Peyer's patch (tissue), 4 donors: Measurements from ENCODE around the gene CLASP1. TPM values are rescaled to one million over a fixed set of nuclear protein-coding genes. Genes with fewer than 3 reads are reported as not detected.
"Not testable (repeated sequence)": the region's sequence is repeated elsewhere in the genome, so short reads cannot be mapped to it uniquely, and the experiment has no call there.

Experiments used
- DNase-seq, 3 donors: peaks; one replicate each; pipeline ENCODE4 v3.0.0-alpha.2; 2017 to 2019
- H3K27ac ChIP-seq, 4 donors: fragments of 200-600 bp; sonication (generic); one replicate each; pipeline ENCODE4 v1.5.1; 2016 to 2019
- H3K27me3 ChIP-seq, 2 donors: fragments of 200-600 bp; sonication (generic); one replicate each; pipeline ENCODE4 v1.5.1; 2019
- H3K36me3 ChIP-seq, 3 donors: fragments of 200-600 bp; sonication (generic); one replicate each; pipeline ENCODE4 v1.5.1; 2016 to 2019
- H3K4me1 ChIP-seq, 4 donors: fragments of 200-600 bp; sonication (generic); one replicate each; pipeline ENCODE4 v1.5.1; 2016 to 2019
- H3K4me3 ChIP-seq, 4 donors: fragments of 200-600 bp; sonication (generic); 1 replicate in 3 of 4; 2 replicates in 1 of 4; pipeline ENCODE4 v1.5.1; 2016 to 2019; ENCODE audit warnings: mild to moderate bottlenecking in 1 of 4
- H3K9me3 ChIP-seq, 4 donors: fragments of 200-600 bp; sonication (generic); one replicate each; pipeline ENCODE4 v1.5.1; 2016 to 2019; ENCODE audit warnings: mild to moderate bottlenecking in 1 of 4
- POLR2A ChIP-seq, 2 donors: fragments of 450-650 bp; IDR thresholded peaks; one replicate each; pipeline ENCODE4 v1.5.1; 2017; ENCODE audit warnings: antibody characterized with exemption in 2 of 2, mild to moderate bottlenecking in 2 of 2, moderate library complexity in 2 of 2
- total RNA-seq, 4 donors: library from RNA; depleted of rRNA; stranded (reverse); fragments of >200 nt; gene quantifications; one replicate each; pipeline ENCODE4 v1.1.0, GENCODE V29; 2016
- TF ChIP-seq, protein P1 (sequence below), 6 experiments: fragments of 450-650 bp in 4 of 6; fragments of 200-600 bp in 2 of 6; sonication (generic) in 1 of 6; IDR thresholded peaks; one replicate each; pipeline ENCODE4 v1.5.1; 2017 to 2019; ENCODE audit warnings: antibody characterized with exemption in 6 of 6, mild to moderate bottlenecking in 3 of 6, moderate library complexity in 1 of 6

The CLASP1 gene
- total RNA-seq, 4 donors from 2014 or later = 30.5 to 130 (median 73.7) TPM

- Histone ChIP-seq H3K36me3 (no peaks in the 10 kb centered on the region), H3K4me3 (no peak overlapping the region), H3K27ac (no peak overlapping the region), H3K27me3 (no peaks in the 10 kb centered on the region), H3K9me3 (peaks cover 0 to 19% (median 9%) of the 10 kb centered on the region in 4 donors), H3K4me1 (no peaks in the 10 kb centered on the region)
- no peak for DNase-seq
- TF ChIP-seq, protein P1, sequence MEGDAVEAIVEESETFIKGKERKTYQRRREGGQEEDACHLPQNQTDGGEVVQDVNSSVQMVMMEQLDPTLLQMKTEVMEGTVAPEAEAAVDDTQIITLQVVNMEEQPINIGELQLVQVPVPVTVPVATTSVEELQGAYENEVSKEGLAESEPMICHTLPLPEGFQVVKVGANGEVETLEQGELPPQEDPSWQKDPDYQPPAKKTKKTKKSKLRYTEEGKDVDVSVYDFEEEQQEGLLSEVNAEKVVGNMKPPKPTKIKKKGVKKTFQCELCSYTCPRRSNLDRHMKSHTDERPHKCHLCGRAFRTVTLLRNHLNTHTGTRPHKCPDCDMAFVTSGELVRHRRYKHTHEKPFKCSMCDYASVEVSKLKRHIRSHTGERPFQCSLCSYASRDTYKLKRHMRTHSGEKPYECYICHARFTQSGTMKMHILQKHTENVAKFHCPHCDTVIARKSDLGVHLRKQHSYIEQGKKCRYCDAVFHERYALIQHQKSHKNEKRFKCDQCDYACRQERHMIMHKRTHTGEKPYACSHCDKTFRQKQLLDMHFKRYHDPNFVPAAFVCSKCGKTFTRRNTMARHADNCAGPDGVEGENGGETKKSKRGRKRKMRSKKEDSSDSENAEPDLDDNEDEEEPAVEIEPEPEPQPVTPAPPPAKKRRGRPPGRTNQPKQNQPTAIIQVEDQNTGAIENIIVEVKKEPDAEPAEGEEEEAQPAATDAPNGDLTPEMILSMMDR (IDR thresholded peaks at IDR 0.05) = no peak
- TF ChIP-seq POLR2A (IDR thresholded peaks at IDR 0.05) = no peak
Measured at GRCh38 chr2:121686218-121686617, 37.0 kb upstream of the CLASP1 start.

- H3K27ac ChIP-seq = no peak overlapping the region
- H3K4me3 ChIP-seq = no peak overlapping the region
- peaks cover 0 to 19% (median 9%) of the 10 kb centered on the region in 4 donors for H3K9me3 ChIP-seq
- DNase-seq = no peak
- no peak for TF ChIP-seq POLR2A (IDR thresholded peaks at IDR 0.05)
- TF ChIP-seq, protein P1 (IDR thresholded peaks at IDR 0.05) = no peak
- no peaks in the 10 kb centered on the region for H3K4me1 ChIP-seq
- no peaks in the 10 kb centered on the region for H3K27me3 ChIP-seq
- no peaks in the 10 kb centered on the region for H3K36me3 ChIP-seq
Measured at GRCh38 chr2:121682396-121683298, 33.4 kb upstream of the CLASP1 start.

- DNase-seq = no peak
- H3K9me3 ChIP-seq = peaks cover 0 to 9% (median 6%) of the 10 kb centered on the region in 4 donors
- H3K27ac ChIP-seq = no peak overlapping the region
- no peaks in the 10 kb centered on the region for H3K27me3 ChIP-seq
- no peaks in the 10 kb centered on the region for H3K4me1 ChIP-seq
- TF ChIP-seq, protein P1 (IDR thresholded peaks at IDR 0.05) = no peak
- no peak for TF ChIP-seq POLR2A (IDR thresholded peaks at IDR 0.05)
- H3K4me3 ChIP-seq = no peak overlapping the region
- no peaks in the 10 kb centered on the region for H3K36me3 ChIP-seq
Measured at GRCh38 chr2:121677855-121678254, 28.6 kb upstream of the CLASP1 start.

DNA sequence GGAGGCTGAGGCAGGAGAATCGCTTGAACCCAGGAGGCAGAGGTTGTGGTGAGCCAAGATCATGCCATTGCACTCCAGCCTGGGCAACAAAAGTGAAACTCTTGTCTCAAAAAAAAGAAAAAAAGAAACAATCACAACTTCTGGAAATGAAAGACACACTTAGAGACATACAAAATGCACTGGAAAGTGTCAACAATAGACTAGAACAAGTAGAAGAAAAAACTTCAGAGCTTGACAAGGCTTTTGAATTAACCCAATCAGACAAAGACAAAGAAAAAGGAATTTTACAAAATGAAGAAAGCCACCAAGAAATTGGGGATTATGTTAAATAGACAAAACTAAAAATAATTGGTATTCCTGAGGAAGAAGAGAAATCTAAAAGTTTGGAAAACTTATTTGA is 22.4 kb upstream of the CLASP1 start:
- H3K4me3 ChIP-seq, H3K9me3 ChIP-seq, H3K27me3 ChIP-seq, H3K4me1 ChIP-seq, DNase-seq, H3K27ac ChIP-seq, H3K36me3 ChIP-seq: not testable (repeated sequence)

GRCh38 chr2:121670181-121670580 is 20.9 kb upstream of the CLASP1 start:
- no peaks in the 10 kb centered on the region for H3K4me1 ChIP-seq
- no peak for DNase-seq
- no peak overlapping the region for H3K27ac ChIP-seq
- no peak overlapping the region for H3K4me3 ChIP-seq
- H3K36me3 ChIP-seq = no peaks in the 10 kb centered on the region
- H3K9me3 ChIP-seq = no peaks in the 10 kb centered on the region
- TF ChIP-seq, protein P1 (IDR thresholded peaks at IDR 0.05) = no peak
- no peak for TF ChIP-seq POLR2A (IDR thresholded peaks at IDR 0.05)
- no peaks in the 10 kb centered on the region for H3K27me3 ChIP-seq

GRCh38 chr2:121667618-121668017 is 18.4 kb upstream of the CLASP1 start:
- Histone ChIP-seq H3K27me3 (no peaks in the 10 kb centered on the region), H3K4me1 (no peaks in the 10 kb centered on the region), H3K4me3 (no peak overlapping the region), H3K36me3 (no peaks in the 10 kb centered on the region), H3K27ac (no peak overlapping the region), H3K9me3 (no peaks in the 10 kb centered on the region)
- DNase-seq = no peak
- no peak for TF ChIP-seq POLR2A (IDR thresholded peaks at IDR 0.05)
- TF ChIP-seq, protein P1 (IDR thresholded peaks at IDR 0.05) = no peak
